Esophagus muscularis mucosa (tissue), 4 donors: ENCODE data around the gene KIAA0513.

Experiments used
- EP300 ChIP-seq: sonication (generic); formaldehyde crosslinking; IDR thresholded peaks from one replicate; pipeline ENCODE4 v1.6.1; 2017; ENCODE audit warnings: antibody characterized with exemption
- POLR2A ChIP-seq: fragments of 450-650 bp; IDR thresholded peaks from one replicate; pipeline ENCODE4 v1.6.1; 2017; ENCODE audit warnings: antibody characterized with exemption, moderate library complexity, mild to moderate bottlenecking, low read depth
- TF ChIP-seq, protein P1 (sequence below), 3 experiments: fragments of 200-600 bp in 2 of 3; fragments of 450-650 bp in 1 of 3; sonication (generic) in 2 of 3; IDR thresholded peaks; one replicate each; pipeline ENCODE4 v1.5.1; 2017 to 2019; ENCODE audit warnings: antibody characterized with exemption in 3 of 3, mild to moderate bottlenecking in 2 of 3, moderate library complexity in 1 of 3

DNA sequence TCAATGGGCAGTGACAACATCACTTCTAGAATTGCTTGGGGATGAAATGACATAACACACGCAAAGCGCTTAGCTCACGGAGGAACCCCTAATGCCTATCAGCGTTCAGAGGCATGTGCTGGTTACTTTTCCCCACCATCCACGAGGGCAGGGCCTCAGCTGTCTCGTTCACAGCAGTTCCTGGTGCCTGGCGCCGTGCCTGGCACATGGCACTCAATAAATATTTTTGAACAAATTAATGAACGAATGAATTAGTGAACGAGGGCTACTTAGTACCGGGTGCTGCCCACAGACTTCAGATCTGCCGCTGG lies 98.8 kb downstream of the KIAA0513 start:
- TF ChIP-seq EP300 (no peak), POLR2A (no peak)
- TF ChIP-seq, protein P1, sequence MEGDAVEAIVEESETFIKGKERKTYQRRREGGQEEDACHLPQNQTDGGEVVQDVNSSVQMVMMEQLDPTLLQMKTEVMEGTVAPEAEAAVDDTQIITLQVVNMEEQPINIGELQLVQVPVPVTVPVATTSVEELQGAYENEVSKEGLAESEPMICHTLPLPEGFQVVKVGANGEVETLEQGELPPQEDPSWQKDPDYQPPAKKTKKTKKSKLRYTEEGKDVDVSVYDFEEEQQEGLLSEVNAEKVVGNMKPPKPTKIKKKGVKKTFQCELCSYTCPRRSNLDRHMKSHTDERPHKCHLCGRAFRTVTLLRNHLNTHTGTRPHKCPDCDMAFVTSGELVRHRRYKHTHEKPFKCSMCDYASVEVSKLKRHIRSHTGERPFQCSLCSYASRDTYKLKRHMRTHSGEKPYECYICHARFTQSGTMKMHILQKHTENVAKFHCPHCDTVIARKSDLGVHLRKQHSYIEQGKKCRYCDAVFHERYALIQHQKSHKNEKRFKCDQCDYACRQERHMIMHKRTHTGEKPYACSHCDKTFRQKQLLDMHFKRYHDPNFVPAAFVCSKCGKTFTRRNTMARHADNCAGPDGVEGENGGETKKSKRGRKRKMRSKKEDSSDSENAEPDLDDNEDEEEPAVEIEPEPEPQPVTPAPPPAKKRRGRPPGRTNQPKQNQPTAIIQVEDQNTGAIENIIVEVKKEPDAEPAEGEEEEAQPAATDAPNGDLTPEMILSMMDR (IDR thresholded peaks at IDR 0.05): no peak
